ENCODE measurements around the gene GPR42.

Gene GPR42

GRCh38 chr19:35352448-35353304 lies 18.2 kb upstream of the GPR42 start (continued):
- TF ChIP-seq ZNF362 (tag by site-specific recombination; IDR thresholded peaks at IDR 0.05) (no peak), SP2 (tag by site-specific recombination; IDR thresholded peaks at IDR 0.05) (no peak), ZSCAN23 (tag by site-specific recombination; IDR thresholded peaks at IDR 0.05) (no peak), HOXA7 (CRISPR knock-in tag; IDR thresholded peaks at IDR 0.05; ENCODE audit: borderline replicate concordance) (no peak), ZNF169 (tag by site-specific recombination; IDR thresholded peaks at IDR 0.05) (no peak), SCRT1 (tag by site-specific recombination; IDR thresholded peaks at IDR 0.05; ENCODE audit: borderline replicate concordance) (no peak), KLF7 (tag by site-specific recombination; IDR thresholded peaks at IDR 0.05; ENCODE audit: borderline replicate concordance) (no peak), ZNF202 (tag by site-specific recombination; IDR thresholded peaks at IDR 0.05; ENCODE audit: borderline replicate concordance) (no peak), ZNF660 (tag by site-specific recombination; IDR thresholded peaks at IDR 0.05) (no peak; the same call in 1 of the 2 replicates), ZNF16 (tag by site-specific recombination; IDR thresholded peaks at IDR 0.05; ENCODE audit: low read depth) (no peak), ZFP69B (tag by site-specific recombination; IDR thresholded peaks at IDR 0.05) (no peak), ZNF221 (tag by site-specific recombination; IDR thresholded peaks at IDR 0.05; ENCODE audit: borderline replicate concordance) (no peak), BCL11A (tag by site-specific recombination; IDR thresholded peaks at IDR 0.05; ENCODE audit: low read depth) (no peak), ZNF214 (tag by site-specific recombination; IDR thresholded peaks at IDR 0.05; ENCODE audit: borderline replicate concordance) (no peak), YY2 (tag by site-specific recombination; IDR thresholded peaks at IDR 0.05) (no peak), ZNF658 (tag by site-specific recombination; IDR thresholded peaks at IDR 0.05) (no peak), FEZF1 (tag by site-specific recombination; IDR thresholded peaks at IDR 0.05) (peak; percentile 36; the same call in 1 of the 2 replicates)
- TF ChIP-seq, protein P1, sequence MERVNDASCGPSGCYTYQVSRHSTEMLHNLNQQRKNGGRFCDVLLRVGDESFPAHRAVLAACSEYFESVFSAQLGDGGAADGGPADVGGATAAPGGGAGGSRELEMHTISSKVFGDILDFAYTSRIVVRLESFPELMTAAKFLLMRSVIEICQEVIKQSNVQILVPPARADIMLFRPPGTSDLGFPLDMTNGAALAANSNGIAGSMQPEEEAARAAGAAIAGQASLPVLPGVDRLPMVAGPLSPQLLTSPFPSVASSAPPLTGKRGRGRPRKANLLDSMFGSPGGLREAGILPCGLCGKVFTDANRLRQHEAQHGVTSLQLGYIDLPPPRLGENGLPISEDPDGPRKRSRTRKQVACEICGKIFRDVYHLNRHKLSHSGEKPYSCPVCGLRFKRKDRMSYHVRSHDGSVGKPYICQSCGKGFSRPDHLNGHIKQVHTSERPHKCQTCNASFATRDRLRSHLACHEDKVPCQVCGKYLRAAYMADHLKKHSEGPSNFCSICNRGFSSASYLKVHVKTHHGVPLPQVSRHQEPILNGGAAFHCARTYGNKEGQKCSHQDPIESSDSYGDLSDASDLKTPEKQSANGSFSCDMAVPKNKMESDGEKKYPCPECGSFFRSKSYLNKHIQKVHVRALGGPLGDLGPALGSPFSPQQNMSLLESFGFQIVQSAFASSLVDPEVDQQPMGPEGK (tag by site-specific recombination; IDR thresholded peaks at IDR 0.05): peak; percentile 64
- TF ChIP-seq, protein P2, sequence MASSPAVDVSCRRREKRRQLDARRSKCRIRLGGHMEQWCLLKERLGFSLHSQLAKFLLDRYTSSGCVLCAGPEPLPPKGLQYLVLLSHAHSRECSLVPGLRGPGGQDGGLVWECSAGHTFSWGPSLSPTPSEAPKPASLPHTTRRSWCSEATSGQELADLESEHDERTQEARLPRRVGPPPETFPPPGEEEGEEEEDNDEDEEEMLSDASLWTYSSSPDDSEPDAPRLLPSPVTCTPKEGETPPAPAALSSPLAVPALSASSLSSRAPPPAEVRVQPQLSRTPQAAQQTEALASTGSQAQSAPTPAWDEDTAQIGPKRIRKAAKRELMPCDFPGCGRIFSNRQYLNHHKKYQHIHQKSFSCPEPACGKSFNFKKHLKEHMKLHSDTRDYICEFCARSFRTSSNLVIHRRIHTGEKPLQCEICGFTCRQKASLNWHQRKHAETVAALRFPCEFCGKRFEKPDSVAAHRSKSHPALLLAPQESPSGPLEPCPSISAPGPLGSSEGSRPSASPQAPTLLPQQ (tag by site-specific recombination; IDR thresholded peaks at IDR 0.05): peak; percentile 49; the same call in 1 of the 2 replicates

- Histone ChIP-seq H3K36me3 (ENCODE audit: control insufficient read depth in 2 of 2, insufficient read depth in 1 of 2, low read length in 2 of 2) (no peaks in the 10 kb centered on the region; a peak in 1 of 3 replicates), H3K4me1 (ENCODE audit: control insufficient read depth, insufficient read depth, low read length) (no peaks in the 10 kb centered on the region), H3K9me3 (ENCODE audit: control insufficient read depth, insufficient read depth, low read depth, low read length) (no peaks in the 10 kb centered on the region), H3K27ac (ENCODE audit: extremely low read depth, low read depth, low read length) (no peak overlapping the region), H3K4me3 (ENCODE audit: low read depth, low read length) (no peak overlapping the region)
- ChIA-PET POLR2A (interaction anchor here (1.5 to 2.1 kb wide), 2 partner anchors 141 to 155 kb away, joined by 5 to 13 read pairs; no protein-coding TSS in a partner anchor), CTCF (interaction anchor here (0.6 to 10.6 kb wide), 68 partner anchors 9 to 578 kb away, joined by 3 to 237 read pairs (median 5); partner anchors contain the start of genes ATP4A, HAUS5 and KRTDAP)
- TF ChIP-seq, protein P3, sequence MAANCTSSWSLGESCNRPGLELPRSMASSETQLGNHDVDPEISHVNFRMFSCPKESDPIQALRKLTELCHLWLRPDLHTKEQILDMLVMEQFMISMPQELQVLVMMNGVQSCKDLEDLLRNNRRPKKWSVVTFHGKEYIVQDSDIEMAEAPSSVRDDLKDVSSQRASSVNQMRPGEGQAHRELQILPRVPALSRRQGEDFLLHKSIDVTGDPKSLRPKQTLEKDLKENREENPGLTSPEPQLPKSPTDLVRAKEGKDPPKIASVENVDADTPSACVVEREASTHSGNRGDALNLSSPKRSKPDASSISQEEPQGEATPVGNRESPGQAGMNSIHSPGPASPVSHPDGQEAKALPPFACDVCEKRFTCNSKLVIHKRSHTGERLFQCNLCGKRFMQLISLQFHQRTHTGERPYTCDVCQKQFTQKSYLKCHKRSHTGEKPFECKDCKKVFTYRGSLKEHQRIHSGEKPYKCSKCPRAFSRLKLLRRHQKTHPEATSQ (tag by site-specific recombination; IDR thresholded peaks at IDR 0.05): no peak
- TF ChIP-seq, protein P4, sequence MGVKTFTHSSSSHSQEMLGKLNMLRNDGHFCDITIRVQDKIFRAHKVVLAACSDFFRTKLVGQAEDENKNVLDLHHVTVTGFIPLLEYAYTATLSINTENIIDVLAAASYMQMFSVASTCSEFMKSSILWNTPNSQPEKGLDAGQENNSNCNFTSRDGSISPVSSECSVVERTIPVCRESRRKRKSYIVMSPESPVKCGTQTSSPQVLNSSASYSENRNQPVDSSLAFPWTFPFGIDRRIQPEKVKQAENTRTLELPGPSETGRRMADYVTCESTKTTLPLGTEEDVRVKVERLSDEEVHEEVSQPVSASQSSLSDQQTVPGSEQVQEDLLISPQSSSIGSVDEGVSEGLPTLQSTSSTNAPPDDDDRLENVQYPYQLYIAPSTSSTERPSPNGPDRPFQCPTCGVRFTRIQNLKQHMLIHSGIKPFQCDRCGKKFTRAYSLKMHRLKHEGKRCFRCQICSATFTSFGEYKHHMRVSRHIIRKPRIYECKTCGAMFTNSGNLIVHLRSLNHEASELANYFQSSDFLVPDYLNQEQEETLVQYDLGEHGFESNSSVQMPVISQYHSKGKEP (tag by site-specific recombination; IDR thresholded peaks at IDR 0.05): no peak
- TF ChIP-seq, protein P5, sequence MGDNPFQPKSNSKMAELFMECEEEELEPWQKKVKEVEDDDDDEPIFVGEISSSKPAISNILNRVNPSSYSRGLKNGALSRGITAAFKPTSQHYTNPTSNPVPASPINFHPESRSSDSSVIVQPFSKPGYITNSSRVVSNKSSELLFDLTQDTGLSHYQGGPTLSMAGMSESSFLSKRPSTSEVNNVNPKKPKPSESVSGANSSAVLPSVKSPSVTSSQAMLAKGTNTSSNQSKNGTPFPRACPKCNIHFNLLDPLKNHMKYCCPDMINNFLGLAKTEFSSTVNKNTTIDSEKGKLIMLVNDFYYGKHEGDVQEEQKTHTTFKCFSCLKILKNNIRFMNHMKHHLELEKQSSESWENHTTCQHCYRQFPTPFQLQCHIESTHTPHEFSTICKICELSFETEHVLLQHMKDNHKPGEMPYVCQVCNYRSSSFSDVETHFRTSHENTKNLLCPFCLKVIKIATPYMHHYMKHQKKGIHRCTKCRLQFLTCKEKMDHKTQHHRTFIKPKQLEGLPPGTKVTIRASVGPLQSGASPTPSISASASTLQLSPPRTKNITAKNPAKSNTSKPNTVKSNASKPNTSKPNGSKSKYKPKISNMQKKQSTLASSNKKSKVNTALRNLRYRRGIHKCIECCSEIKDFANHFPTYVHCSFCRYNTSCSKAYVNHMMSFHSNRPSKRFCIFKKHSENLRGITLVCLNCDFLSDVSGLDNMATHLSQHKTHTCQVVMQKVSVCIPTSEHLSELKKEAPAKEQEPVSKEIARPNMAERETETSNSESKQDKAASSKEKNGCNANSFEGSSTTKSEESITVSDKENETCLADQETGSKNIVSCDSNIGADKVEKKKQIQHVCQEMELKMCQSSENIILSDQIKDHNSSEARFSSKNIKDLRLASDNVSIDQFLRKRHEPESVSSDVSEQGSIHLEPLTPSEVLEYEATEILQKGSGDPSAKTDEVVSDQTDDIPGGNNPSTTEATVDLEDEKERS (tag by site-specific recombination; IDR thresholded peaks at IDR 0.05): no peak
- TF ChIP-seq ZIC2 (tag by site-specific recombination; IDR thresholded peaks at IDR 0.05) (peak; percentile 72), ZNF112 (tag by site-specific recombination; IDR thresholded peaks at IDR 0.05) (no peak)
Measured at GRCh38 chr19:35353635-35354034, 17.2 kb upstream of the GPR42 start.
